Measurements from ENCODE around the gene COL27A1. TPM values are rescaled to one million over a fixed set of nuclear protein-coding genes. Genes with fewer than 3 reads are reported as not detected.
"Not testable (repeated sequence)": the region's sequence is repeated elsewhere in the genome, so short reads cannot be mapped to it uniquely, and the experiment has no call there.

The COL27A1 gene
- total RNA-seq, 4 donors from 2014 or later, result 14.2 to 32.9 (median 20.7) TPM

DNA sequence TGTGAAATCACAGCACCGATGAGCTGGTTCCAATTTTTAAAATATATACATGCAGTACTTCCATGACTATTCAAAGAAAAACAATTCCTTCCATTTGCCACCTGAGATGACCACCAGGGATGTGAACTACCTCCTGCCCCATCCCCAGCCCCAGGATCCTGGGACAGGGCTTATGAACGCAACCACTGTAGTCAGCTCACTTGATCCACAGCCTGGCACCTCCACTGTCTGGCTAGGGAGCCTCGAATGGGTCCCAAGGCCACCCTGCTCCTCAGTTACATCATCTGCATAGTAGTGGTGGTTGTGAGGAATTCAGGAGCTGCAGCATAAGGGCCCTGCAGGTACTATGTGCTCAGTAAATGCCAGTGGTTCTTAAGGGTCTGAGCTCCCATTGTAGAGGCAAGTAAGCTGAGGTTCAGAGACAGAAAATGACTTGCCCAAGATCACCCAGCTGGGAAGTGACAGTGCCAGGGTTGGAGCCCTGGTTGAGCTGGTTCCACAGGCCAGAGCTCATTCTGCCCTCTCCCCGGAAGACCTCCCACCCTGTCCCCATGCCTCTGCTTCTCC lies 177.2 kb downstream of the COL27A1 start:
- H3K27ac ChIP-seq; H3K4me3 ChIP-seq; DNase-seq (ENCODE audit: low spot score in 2 of 2); H3K4me1 ChIP-seq; H3K9me3 ChIP-seq; H3K27me3 ChIP-seq: not testable (repeated sequence)
- H3K36me3 ChIP-seq, result peaks cover 19% of the 10 kb centered on the region
- WGBS, result 74% methylated on average over 3 of the region's 4 CpGs

DNA sequence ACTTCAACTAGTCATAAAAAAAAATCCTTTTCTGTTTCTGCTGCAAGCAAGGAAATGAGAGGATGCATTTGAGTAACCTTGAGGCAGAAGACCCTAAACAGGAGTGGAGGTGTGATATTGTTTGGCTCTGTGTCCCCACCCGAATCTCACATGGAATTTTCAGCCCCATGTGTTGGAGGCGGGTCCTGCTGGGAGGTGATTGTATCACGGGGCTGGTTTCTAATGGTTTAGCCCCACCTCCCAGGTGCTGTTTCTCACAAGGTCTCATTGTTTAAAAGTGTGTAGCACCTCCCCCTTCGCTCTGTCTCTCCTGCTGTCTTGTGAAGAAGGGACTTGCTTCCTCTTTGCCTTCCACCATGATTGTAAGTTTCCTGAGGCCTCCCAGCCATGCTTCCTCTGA lies 178.4 kb downstream of the COL27A1 start:
- H3K4me3 ChIP-seq; H3K27ac ChIP-seq; H3K9me3 ChIP-seq; DNase-seq (ENCODE audit: low spot score in 2 of 2); H3K4me1 ChIP-seq; H3K27me3 ChIP-seq: not testable (repeated sequence)
- no CpG with 5 or more reads among the region's 4 CpGs for WGBS
- peaks cover 30% of the 10 kb centered on the region for H3K36me3 ChIP-seq

DNA sequence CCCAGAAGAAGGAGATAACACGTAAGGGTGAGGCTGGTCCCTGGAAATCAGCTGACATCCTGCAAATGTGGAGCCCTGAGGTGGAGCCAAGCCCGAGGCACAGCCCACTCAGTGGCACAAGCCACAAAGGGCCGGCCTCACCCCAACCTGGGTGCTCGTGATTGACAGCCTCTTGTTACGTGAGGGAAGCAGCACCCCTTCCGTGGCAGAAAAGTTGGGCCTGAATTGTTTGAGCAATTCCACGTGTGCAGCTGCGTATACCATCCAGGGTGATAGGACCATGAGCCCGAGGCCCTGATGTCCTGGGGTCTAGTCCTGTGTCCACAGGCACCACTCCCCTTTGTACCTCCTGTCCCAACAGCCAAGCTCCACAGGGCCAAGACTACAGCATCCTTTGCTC lies 179.2 kb downstream of the COL27A1 start:
- 96% methylated on average over 4 of the region's 9 CpGs for WGBS

DNA sequence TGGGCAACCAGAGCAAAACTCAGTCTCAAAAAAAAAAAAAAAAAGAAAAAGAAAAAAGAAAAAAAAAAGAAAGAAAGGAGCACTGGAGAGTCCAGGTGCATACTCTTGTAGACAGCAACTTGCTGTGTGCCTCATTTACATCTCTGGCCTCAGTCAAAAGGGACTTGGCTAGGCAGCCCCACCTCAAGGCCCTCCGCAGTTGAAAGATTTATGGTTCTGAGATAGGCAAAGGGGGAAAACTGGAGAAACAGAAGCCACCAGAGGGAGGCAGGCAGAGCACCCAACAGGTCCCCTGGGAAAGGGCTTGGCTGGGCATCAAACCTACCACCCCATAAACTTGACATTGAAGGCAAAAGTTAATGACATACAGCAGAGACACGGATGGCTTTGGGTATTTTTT lies 180.4 kb downstream of the COL27A1 start:
- Histone ChIP-seq H3K27me3 (no peaks in the 10 kb centered on the region), H3K36me3 (peaks cover 49% of the 10 kb centered on the region), H3K4me3 (no peak overlapping the region), H3K9me3 (no peaks in the 10 kb centered on the region), H3K4me1 (no peaks in the 10 kb centered on the region), H3K27ac (no peak overlapping the region)
- DNase-seq (ENCODE audit: low spot score in 2 of 2), result no peak
- WGBS, result 67% methylated on average over 2 of the region's 2 CpGs
- TF ChIP-seq POLR2A (IDR thresholded peaks at IDR 0.05) (no peak), POLR2AphosphoS5 (IDR thresholded peaks at IDR 0.05) (no peak), EP300 (IDR thresholded peaks at IDR 0.05) (no peak)
- TF ChIP-seq, protein P1, sequence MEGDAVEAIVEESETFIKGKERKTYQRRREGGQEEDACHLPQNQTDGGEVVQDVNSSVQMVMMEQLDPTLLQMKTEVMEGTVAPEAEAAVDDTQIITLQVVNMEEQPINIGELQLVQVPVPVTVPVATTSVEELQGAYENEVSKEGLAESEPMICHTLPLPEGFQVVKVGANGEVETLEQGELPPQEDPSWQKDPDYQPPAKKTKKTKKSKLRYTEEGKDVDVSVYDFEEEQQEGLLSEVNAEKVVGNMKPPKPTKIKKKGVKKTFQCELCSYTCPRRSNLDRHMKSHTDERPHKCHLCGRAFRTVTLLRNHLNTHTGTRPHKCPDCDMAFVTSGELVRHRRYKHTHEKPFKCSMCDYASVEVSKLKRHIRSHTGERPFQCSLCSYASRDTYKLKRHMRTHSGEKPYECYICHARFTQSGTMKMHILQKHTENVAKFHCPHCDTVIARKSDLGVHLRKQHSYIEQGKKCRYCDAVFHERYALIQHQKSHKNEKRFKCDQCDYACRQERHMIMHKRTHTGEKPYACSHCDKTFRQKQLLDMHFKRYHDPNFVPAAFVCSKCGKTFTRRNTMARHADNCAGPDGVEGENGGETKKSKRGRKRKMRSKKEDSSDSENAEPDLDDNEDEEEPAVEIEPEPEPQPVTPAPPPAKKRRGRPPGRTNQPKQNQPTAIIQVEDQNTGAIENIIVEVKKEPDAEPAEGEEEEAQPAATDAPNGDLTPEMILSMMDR (IDR thresholded peaks at IDR 0.05), result no peak

More for the DNA sequence above, 179.2 kb downstream of the COL27A1 start:
- no peaks in the 10 kb centered on the region for H3K4me1 ChIP-seq
- no peaks in the 10 kb centered on the region for H3K9me3 ChIP-seq
- H3K27ac ChIP-seq, result no peak overlapping the region
- no peak for TF ChIP-seq POLR2AphosphoS5 (IDR thresholded peaks at IDR 0.05)
- H3K4me3 ChIP-seq, result no peak overlapping the region
- peaks cover 37% of the 10 kb centered on the region for H3K36me3 ChIP-seq
- H3K27me3 ChIP-seq, result no peaks in the 10 kb centered on the region
- no peak for DNase-seq (ENCODE audit: low spot score in 2 of 2)

DNA sequence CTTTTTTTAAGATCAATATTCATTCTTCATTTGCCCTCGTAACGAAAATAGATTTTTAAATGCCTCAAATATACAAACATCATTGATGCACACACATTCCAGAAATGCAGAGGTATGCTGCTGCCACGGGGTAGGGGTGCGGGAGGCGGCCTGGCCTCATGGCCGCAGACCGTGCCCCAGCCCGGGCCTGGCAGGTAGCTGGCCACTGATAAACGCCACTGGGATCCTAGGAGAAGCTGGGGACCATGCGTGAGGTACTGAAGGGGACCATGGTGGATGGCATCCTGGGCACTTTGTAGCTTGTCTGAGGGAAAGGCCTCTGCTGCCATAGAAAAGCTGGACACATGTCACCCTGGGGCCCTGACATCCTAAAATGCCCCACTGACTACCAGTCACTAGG lies 180.8 kb downstream of the COL27A1 start:
- 82% methylated on average over 10 of the region's 10 CpGs for WGBS
- no peaks in the 10 kb centered on the region for H3K9me3 ChIP-seq

DNA sequence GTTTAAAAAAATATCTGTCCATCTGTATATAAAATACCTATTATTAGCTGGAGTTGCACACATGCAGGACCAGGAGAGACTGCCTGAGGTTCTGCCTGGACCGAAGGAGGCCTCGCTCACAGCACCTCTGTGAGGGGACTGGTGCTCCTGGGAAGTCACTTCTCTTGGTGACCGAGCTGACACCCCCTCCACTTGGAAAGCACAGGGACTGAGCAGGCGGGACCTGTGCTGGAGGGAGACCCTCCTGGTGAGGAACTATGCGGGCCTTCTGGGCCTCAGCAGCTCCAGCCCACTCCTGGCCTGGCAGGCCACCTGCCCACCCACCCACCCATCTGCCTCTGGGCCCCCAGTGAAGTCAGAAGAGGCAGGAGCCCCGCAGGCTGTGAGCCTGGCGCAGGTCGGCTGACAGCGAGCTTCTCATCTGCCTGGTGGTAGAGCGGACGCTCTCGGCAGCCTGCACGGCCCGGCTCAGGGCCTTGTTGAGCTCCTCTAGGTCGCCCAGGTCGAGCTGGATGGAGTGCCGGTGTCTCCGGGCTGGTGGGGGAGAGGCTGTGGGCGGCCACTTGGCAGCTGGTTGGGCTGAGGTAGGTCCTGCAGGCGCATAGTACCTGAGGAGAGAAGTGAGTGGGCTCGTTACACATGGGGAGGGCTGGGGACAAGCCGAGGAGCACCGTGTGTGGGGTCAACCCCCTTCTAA lies 181.5 kb downstream of the COL27A1 start:
- Histone ChIP-seq H3K9me3 (no peaks in the 10 kb centered on the region), H3K4me3 (no peak overlapping the region), H3K4me1 (no peaks in the 10 kb centered on the region), H3K36me3 (peaks cover 60% of the 10 kb centered on the region), H3K27me3 (no peaks in the 10 kb centered on the region), H3K27ac (no peak overlapping the region)
- TF ChIP-seq, protein P1 (IDR thresholded peaks at IDR 0.05), result no peak
- TF ChIP-seq POLR2AphosphoS5 (IDR thresholded peaks at IDR 0.05), result no peak
- TF ChIP-seq POLR2A (IDR thresholded peaks at IDR 0.05), result no peak
- TF ChIP-seq EP300 (IDR thresholded peaks at IDR 0.05), result no peak
- no peak for DNase-seq (ENCODE audit: low spot score in 2 of 2)
- WGBS, result 92% methylated on average over 16 of the region's 23 CpGs

More for the DNA sequence above, 180.8 kb downstream of the COL27A1 start:
- Histone ChIP-seq H3K27ac (no peak overlapping the region), H3K36me3 (peaks cover 53% of the 10 kb centered on the region), H3K4me3 (no peak overlapping the region), H3K27me3 (no peaks in the 10 kb centered on the region), H3K4me1 (no peaks in the 10 kb centered on the region)
- TF ChIP-seq EP300 (IDR thresholded peaks at IDR 0.05) (no peak), POLR2AphosphoS5 (IDR thresholded peaks at IDR 0.05) (no peak), POLR2A (IDR thresholded peaks at IDR 0.05) (no peak)
- TF ChIP-seq, protein P1 (IDR thresholded peaks at IDR 0.05), result no peak
- DNase-seq (ENCODE audit: low spot score in 2 of 2), result no peak
